Fibroblast of the aortic adventitia (primary cell): Measurements from ENCODE around the gene TM4SF1. TPM values are rescaled to one million over a fixed set of nuclear protein-coding genes. Genes with fewer than 3 reads are reported as not detected.

ENCODE experiments used
- DNase-seq: peaks from one replicate; pipeline ENCODE4 v3.0.0-alpha.2; 2010; ENCODE audit warnings: low read depth
- H3K4me3 ChIP-seq: 2 replicates; pipeline ENCODE4 v1.5.1; 2011; ENCODE audit warnings: low read depth, mild to moderate bottlenecking, control low read depth, low read length, moderate library complexity
- CTCF ChIP-seq: IDR thresholded peaks from 2 replicates; pipeline ENCODE4 v1.5.1; 2011; ENCODE audit warnings: mild to moderate bottlenecking, low read length, control low read depth, inconsistent platforms; ENCODE audit not compliant: insufficient read depth
- total RNA-seq: library from RNA; depleted of rRNA; stranded (reverse); fragments of >200 nt; gene quantifications from 2 replicates; pipeline ENCODE4 v1.2.3, GENCODE V29; 2012; ENCODE audit warnings: low replicate concordance

Gene TM4SF1
- total RNA-seq, 1 donor, result 299 TPM

- no peak for DNase-seq
- no peak for TF ChIP-seq CTCF
- no peak overlapping the region for H3K4me3 ChIP-seq
These were observed 26.0 kb upstream of the TM4SF1 start for GRCh38 chr3:149403443-149403842.

- H3K4me3 ChIP-seq, result no peak overlapping the region
- DNase-seq, result no peak
- no peak for TF ChIP-seq CTCF
These were observed 25.0 kb upstream of the TM4SF1 start for GRCh38 chr3:149402481-149402880.

GRCh38 chr3:149401926-149402310 is 24.5 kb upstream of the TM4SF1 start:
- no peak overlapping the region for H3K4me3 ChIP-seq
- no peak for DNase-seq
- no peak for TF ChIP-seq CTCF

GRCh38 chr3:149401212-149401925 is 23.9 kb upstream of the TM4SF1 start:
- no peak overlapping the region for H3K4me3 ChIP-seq
- no peak for TF ChIP-seq CTCF
- DNase-seq, result peak; percentile 77

GRCh38 chr3:149400645-149401044 is 23.2 kb upstream of the TM4SF1 start:
- no peak overlapping the region for H3K4me3 ChIP-seq
- TF ChIP-seq CTCF, result no peak
- no peak for DNase-seq

GRCh38 chr3:149398296-149398695 is 20.8 kb upstream of the TM4SF1 start:
- no peak for DNase-seq
- TF ChIP-seq CTCF, result no peak
- H3K4me3 ChIP-seq, result no peak overlapping the region

GRCh38 chr3:149397528-149397927 is 20.1 kb upstream of the TM4SF1 start:
- no peak for DNase-seq
- H3K4me3 ChIP-seq, result no peak overlapping the region
- no peak for TF ChIP-seq CTCF
